OCI-LY3 (cell line): Measurements from ENCODE around the gene MS4A15.
"Not testable (repeated sequence)": the region's sequence is repeated elsewhere in the genome, so short reads cannot be mapped to it uniquely, and the experiment has no call there.

Experiments
- EZH2phosphoT487 ChIP-seq: fragments of 200-600 bp; shearing (Covaris generic); IDR thresholded peaks from 2 replicates; pipeline ENCODE4 v1.6.1; 2018; ENCODE audit warnings: antibody characterized with exemption, mixed run types, low read depth
- TF ChIP-seq, protein P1 (sequence below): fragments of 200-600, 300-600 bp; sonication (generic); IDR thresholded peaks from 2 replicates; pipeline ENCODE4 v1.5.1; 2014; ENCODE audit warnings: antibody characterized with exemption, low read length, low read depth

GRCh38 chr11:60758671-60759070 is 2.0 kb downstream of the MS4A15 start:
- TF ChIP-seq, protein P1, sequence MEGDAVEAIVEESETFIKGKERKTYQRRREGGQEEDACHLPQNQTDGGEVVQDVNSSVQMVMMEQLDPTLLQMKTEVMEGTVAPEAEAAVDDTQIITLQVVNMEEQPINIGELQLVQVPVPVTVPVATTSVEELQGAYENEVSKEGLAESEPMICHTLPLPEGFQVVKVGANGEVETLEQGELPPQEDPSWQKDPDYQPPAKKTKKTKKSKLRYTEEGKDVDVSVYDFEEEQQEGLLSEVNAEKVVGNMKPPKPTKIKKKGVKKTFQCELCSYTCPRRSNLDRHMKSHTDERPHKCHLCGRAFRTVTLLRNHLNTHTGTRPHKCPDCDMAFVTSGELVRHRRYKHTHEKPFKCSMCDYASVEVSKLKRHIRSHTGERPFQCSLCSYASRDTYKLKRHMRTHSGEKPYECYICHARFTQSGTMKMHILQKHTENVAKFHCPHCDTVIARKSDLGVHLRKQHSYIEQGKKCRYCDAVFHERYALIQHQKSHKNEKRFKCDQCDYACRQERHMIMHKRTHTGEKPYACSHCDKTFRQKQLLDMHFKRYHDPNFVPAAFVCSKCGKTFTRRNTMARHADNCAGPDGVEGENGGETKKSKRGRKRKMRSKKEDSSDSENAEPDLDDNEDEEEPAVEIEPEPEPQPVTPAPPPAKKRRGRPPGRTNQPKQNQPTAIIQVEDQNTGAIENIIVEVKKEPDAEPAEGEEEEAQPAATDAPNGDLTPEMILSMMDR, result not testable (repeated sequence)
- TF ChIP-seq EZH2phosphoT487, result not testable (repeated sequence)
